ENCODE data around the gene CSGALNACT2.

- TF ChIP-seq STAT5A (IDR thresholded peaks at IDR 0.05; ENCODE audit: borderline replicate concordance, low read length) (no peak), BRCA1 (IDR thresholded peaks at IDR 0.05) (no peak), BRCA1 (CRISPR knock-in tag; IDR thresholded peaks at IDR 0.05) (no peak), ZBTB7A (IDR thresholded peaks at IDR 0.05; ENCODE audit: borderline replicate concordance, control insufficient read depth, low read depth, low read length) (no peak), JUNB (CRISPR knock-in tag; conservative IDR thresholded peaks at IDR 0.05) (no peak), DPF2 (IDR thresholded peaks at IDR 0.05) (no peak), GTF2B (IDR thresholded peaks at IDR 0.05; ENCODE audit: extremely low read depth, insufficient read length) (no peak), FOXJ3 (CRISPR knock-in tag; IDR thresholded peaks at IDR 0.05) (no peak)
- TF ChIP-seq, protein P1, sequence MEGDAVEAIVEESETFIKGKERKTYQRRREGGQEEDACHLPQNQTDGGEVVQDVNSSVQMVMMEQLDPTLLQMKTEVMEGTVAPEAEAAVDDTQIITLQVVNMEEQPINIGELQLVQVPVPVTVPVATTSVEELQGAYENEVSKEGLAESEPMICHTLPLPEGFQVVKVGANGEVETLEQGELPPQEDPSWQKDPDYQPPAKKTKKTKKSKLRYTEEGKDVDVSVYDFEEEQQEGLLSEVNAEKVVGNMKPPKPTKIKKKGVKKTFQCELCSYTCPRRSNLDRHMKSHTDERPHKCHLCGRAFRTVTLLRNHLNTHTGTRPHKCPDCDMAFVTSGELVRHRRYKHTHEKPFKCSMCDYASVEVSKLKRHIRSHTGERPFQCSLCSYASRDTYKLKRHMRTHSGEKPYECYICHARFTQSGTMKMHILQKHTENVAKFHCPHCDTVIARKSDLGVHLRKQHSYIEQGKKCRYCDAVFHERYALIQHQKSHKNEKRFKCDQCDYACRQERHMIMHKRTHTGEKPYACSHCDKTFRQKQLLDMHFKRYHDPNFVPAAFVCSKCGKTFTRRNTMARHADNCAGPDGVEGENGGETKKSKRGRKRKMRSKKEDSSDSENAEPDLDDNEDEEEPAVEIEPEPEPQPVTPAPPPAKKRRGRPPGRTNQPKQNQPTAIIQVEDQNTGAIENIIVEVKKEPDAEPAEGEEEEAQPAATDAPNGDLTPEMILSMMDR (IDR thresholded peaks at IDR 0.05 in 2 of 3, conservative IDR thresholded peaks at IDR 0.05 in 1 of 3; ENCODE audit: insufficient read depth in 2 of 3, low read depth in 1 of 3, low read length in 3 of 3) = no peak
- TF ChIP-seq, protein P2, sequence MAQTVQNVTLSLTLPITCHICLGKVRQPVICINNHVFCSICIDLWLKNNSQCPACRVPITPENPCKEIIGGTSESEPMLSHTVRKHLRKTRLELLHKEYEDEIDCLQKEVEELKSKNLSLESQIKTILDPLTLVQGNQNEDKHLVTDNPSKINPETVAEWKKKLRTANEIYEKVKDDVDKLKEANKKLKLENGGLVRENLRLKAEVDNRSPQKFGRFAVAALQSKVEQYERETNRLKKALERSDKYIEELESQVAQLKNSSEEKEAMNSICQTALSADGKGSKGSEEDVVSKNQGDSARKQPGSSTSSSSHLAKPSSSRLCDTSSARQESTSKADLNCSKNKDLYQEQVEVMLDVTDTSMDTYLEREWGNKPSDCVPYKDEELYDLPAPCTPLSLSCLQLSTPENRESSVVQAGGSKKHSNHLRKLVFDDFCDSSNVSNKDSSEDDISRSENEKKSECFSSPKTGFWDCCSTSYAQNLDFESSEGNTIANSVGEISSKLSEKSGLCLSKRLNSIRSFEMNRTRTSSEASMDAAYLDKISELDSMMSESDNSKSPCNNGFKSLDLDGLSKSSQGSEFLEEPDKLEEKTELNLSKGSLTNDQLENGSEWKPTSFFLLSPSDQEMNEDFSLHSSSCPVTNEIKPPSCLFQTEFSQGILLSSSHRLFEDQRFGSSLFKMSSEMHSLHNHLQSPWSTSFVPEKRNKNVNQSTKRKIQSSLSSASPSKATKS (CRISPR knock-in tag; IDR thresholded peaks at IDR 0.05) = no peak
Observed at GRCh38 chr10:43211431-43212042, 73.3 kb downstream of the CSGALNACT2 start.
